Thoracic aorta (tissue), 2 donors: Measurements from ENCODE around the gene AK4. TPM values are rescaled to one million over a fixed set of nuclear protein-coding genes. Genes with fewer than 3 reads are reported as not detected.

Experiments
- ATAC-seq: fragments of 150-250 bp; one replicate; pipeline ENCODE4 v1.8.0; 2017; ENCODE audit warnings: low read depth; ENCODE audit not compliant: insufficient number of reproducible peaks, low FRiP score
- DNase-seq: peaks from one replicate; pipeline ENCODE4 v3.0.0-alpha.2; 2020; ENCODE audit warnings: low spot score
- H3K27ac ChIP-seq, 2 donors: fragments of 200-600 bp; sonication (generic); 1 replicate in 1 of 2; 2 replicates in 1 of 2; pipeline ENCODE4 v1.5.1; 2016; ENCODE audit warnings: mild to moderate bottlenecking in 2 of 2, moderate library complexity in 2 of 2
- H3K27me3 ChIP-seq: fragments of 200-600 bp; sonication (generic); replicated peaks from 2 replicates; pipeline ENCODE4 v1.6.0; 2016; ENCODE audit warnings: mild to moderate bottlenecking; ENCODE audit not compliant: insufficient read depth
- H3K36me3 ChIP-seq: fragments of 200-600 bp; sonication (generic); one replicate; pipeline ENCODE4 v1.5.1; 2016
- H3K4me1 ChIP-seq, 2 donors: fragments of 200-600 bp; sonication (generic); 1 replicate in 1 of 2; 2 replicates in 1 of 2; pipeline versions ENCODE4 v1.5.1 to v1.6.0; 2016; ENCODE audit warnings: low read depth in 2 of 2, mild to moderate bottlenecking in 1 of 2; ENCODE audit not compliant: control insufficient read depth in 1 of 2
- H3K4me3 ChIP-seq: fragments of 200-600 bp; sonication (generic); 2 replicates; pipeline ENCODE4 v1.5.1; 2016; ENCODE audit warnings: mild to moderate bottlenecking
- H3K9me3 ChIP-seq: fragments of 200-600 bp; sonication (generic); 2 replicates; pipeline ENCODE4 v1.5.1; 2016
- CTCF ChIP-seq: fragments of 200-600 bp; sonication (generic); IDR thresholded peaks from one replicate; pipeline ENCODE4 v1.5.1; 2019; ENCODE audit warnings: antibody characterized with exemption
- total RNA-seq, 2 donors: library from RNA; depleted of rRNA; stranded (reverse); fragments of >200 nt; gene quantifications; one replicate each; pipeline versions ENCODE4 v1.1.0 to v1.2.3, GENCODE V29; 2016

The AK4 gene
- total RNA-seq, 2 donors from 2014 or later, result 32.2 to 35.8 TPM

- peaks cover 25 to 37% of the 10 kb centered on the region in 2 donors for H3K4me1 ChIP-seq
- ATAC-seq, result no peak
- DNase-seq, result no peak
- no peak overlapping the region for H3K27ac ChIP-seq
- no peaks in the 10 kb centered on the region for H3K9me3 ChIP-seq
- no peaks in the 10 kb centered on the region for H3K36me3 ChIP-seq
- TF ChIP-seq CTCF, result no peak
- no peak overlapping the region for H3K4me3 ChIP-seq
- H3K27me3 ChIP-seq, result no peaks in the 10 kb centered on the region
Measured at GRCh38 chr1:65172936-65173690, 25.1 kb downstream of the AK4 start.

- no peaks in the 10 kb centered on the region for H3K36me3 ChIP-seq
- TF ChIP-seq CTCF, result no peak
- H3K4me3 ChIP-seq, result peak overlapping the region; percentile 3
- H3K27ac ChIP-seq, result peak overlapping the region in 1 of 2 donors; percentile 37
- no peaks in the 10 kb centered on the region for H3K27me3 ChIP-seq
- ATAC-seq (no peak), DNase-seq (no peak)
- H3K4me1 ChIP-seq, result peaks cover 20 to 37% of the 10 kb centered on the region in 2 donors
- H3K9me3 ChIP-seq, result no peaks in the 10 kb centered on the region
Measured at GRCh38 chr1:65174585-65174984, 26.6 kb downstream of the AK4 start.

GRCh38 chr1:65175171-65176055, 27.4 kb downstream of the AK4 start:
- TF ChIP-seq CTCF, result no peak
- H3K4me3 ChIP-seq, result peak overlapping the region; percentile 3
- peak overlapping the region; percentile 37 to 45 for H3K27ac ChIP-seq
- H3K9me3 ChIP-seq, result no peaks in the 10 kb centered on the region
- DNase-seq, result no peak
- ATAC-seq, result no peak
- no peaks in the 10 kb centered on the region for H3K27me3 ChIP-seq
- no peaks in the 10 kb centered on the region for H3K36me3 ChIP-seq
- H3K4me1 ChIP-seq, result peaks cover 20 to 37% of the 10 kb centered on the region in 2 donors

- no peaks in the 10 kb centered on the region for H3K9me3 ChIP-seq
- peak overlapping the region; percentile 37 to 45 for H3K27ac ChIP-seq
- peaks cover 20 to 32% of the 10 kb centered on the region in 2 donors for H3K4me1 ChIP-seq
- TF ChIP-seq CTCF, result no peak
- no peaks in the 10 kb centered on the region for H3K36me3 ChIP-seq
- ATAC-seq (no peak), DNase-seq (no peak)
- H3K4me3 ChIP-seq, result peak overlapping the region; percentile 3
- H3K27me3 ChIP-seq, result no peaks in the 10 kb centered on the region
Measured at GRCh38 chr1:65176056-65176450, 28.1 kb downstream of the AK4 start.

GRCh38 chr1:65176591-65176990, 28.6 kb downstream of the AK4 start:
- Histone ChIP-seq H3K4me3 (no peak overlapping the region), H3K27ac (peak overlapping the region; percentile 37 to 45), H3K27me3 (no peaks in the 10 kb centered on the region), H3K9me3 (no peaks in the 10 kb centered on the region), H3K4me1 (peaks cover 20 to 32% of the 10 kb centered on the region in 2 donors), H3K36me3 (no peaks in the 10 kb centered on the region)
- TF ChIP-seq CTCF, result no peak
- no peak for DNase-seq
- no peak for ATAC-seq
